ENCODE results near the gene ACO2.

- TF ChIP-seq, protein P1, sequence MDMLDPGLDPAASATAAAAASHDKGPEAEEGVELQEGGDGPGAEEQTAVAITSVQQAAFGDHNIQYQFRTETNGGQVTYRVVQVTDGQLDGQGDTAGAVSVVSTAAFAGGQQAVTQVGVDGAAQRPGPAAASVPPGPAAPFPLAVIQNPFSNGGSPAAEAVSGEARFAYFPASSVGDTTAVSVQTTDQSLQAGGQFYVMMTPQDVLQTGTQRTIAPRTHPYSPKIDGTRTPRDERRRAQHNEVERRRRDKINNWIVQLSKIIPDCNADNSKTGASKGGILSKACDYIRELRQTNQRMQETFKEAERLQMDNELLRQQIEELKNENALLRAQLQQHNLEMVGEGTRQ (IDR thresholded peaks at IDR 0.05; ENCODE audit: low read length): no peak
- no peak for TF ChIP-seq CTCF (IDR thresholded peaks at IDR 0.05; ENCODE audit: control extremely low read depth in 1 of 3, insufficient read depth in 1 of 3, low read depth in 1 of 3, low read length in 3 of 3)
Measured at GRCh38 chr22:41488596-41489385, 19.9 kb downstream of the ACO2 start.

All from H1 (cell line).